HG03558 (cell line): ENCODE results near the gene UBE3B.

Source experiments
- ATAC-seq: cut with Tn5 transposase; IDR thresholded peaks from one replicate; pipeline ENCODE4 v1.9.1; 2021; ENCODE audit warnings: moderate number of reproducible peaks; ENCODE audit not compliant: unreplicated experiment; ENCODE audit errors: extremely low read depth

UBE3B gene

GRCh38 chr12:109492371-109492770 is 14.9 kb downstream of the UBE3B start:
- no peak for ATAC-seq

- no peak for ATAC-seq
Measured at GRCh38 chr12:109493090-109493489, 15.7 kb downstream of the UBE3B start.

GRCh38 chr12:109493938-109494337 is 16.5 kb downstream of the UBE3B start:
- no peak for ATAC-seq

GRCh38 chr12:109494348-109494881 is 17.0 kb downstream of the UBE3B start:
- ATAC-seq: no peak

GRCh38 chr12:109495012-109495411 is 17.6 kb downstream of the UBE3B start:
- ATAC-seq: no peak

GRCh38 chr12:109496306-109496705 is 18.9 kb downstream of the UBE3B start:
- ATAC-seq: no peak

- ATAC-seq: no peak
Measured at GRCh38 chr12:109497675-109498074, 20.2 kb downstream of the UBE3B start.

GRCh38 chr12:109500406-109501185 is 23.2 kb downstream of the UBE3B start:
- ATAC-seq: no peak

GRCh38 chr12:109501299-109501698 is 23.9 kb downstream of the UBE3B start:
- no peak for ATAC-seq

GRCh38 chr12:109502332-109502731 is 24.9 kb downstream of the UBE3B start:
- ATAC-seq: no peak

- ATAC-seq: no peak
Measured at GRCh38 chr12:109503611-109504010, 26.2 kb downstream of the UBE3B start.

- ATAC-seq: no peak
Measured at GRCh38 chr12:109504068-109504467, 26.6 kb downstream of the UBE3B start.

- ATAC-seq: no peak
Measured at GRCh38 chr12:109510196-109510595, 32.8 kb downstream of the UBE3B start.

- ATAC-seq: no peak
Measured at GRCh38 chr12:109512608-109513007, 35.2 kb downstream of the UBE3B start.

GRCh38 chr12:109513051-109513450 is 35.6 kb downstream of the UBE3B start:
- no peak for ATAC-seq

GRCh38 chr12:109513977-109514376 is 36.5 kb downstream of the UBE3B start:
- ATAC-seq: no peak

- no peak for ATAC-seq
Measured at GRCh38 chr12:109517619-109518018, 40.2 kb downstream of the UBE3B start.

GRCh38 chr12:109518820-109519665 is 41.6 kb downstream of the UBE3B start:
- ATAC-seq: no peak

- no peak for ATAC-seq
Measured at GRCh38 chr12:109519787-109520186, 42.4 kb downstream of the UBE3B start.

GRCh38 chr12:109521831-109522230 is 44.4 kb downstream of the UBE3B start:
- ATAC-seq: no peak

GRCh38 chr12:109523071-109523470 is 45.6 kb downstream of the UBE3B start:
- no peak for ATAC-seq
